ENCODE measurements around the gene EHD4. TPM values are rescaled to one million over a fixed set of nuclear protein-coding genes. Genes with fewer than 3 reads are reported as not detected.

The EHD4 gene
- polyA plus RNA-seq, 2 of the 4 experiments (the other 2 are of a cell fraction): 8.2 to 9.0 TPM

- 78% methylated on average over 6 of the region's 7 CpGs for WGBS (ENCODE audit: missing lambda C conversion rate)
- ATAC-seq (no peak), FAIRE-seq (no peak), DNase-seq (ENCODE audit: low read depth in 1 of 2, low spot score in 1 of 2) (no peak)
- TF ChIP-seq REST (IDR thresholded peaks at IDR 0.05) (no peak), FOSL2 (IDR thresholded peaks at IDR 0.05) (no peak), FOSL2 (CRISPR knock-in tag; IDR thresholded peaks at IDR 0.05) (no peak), RCOR1 (IDR thresholded peaks at IDR 0.05; ENCODE audit: low read depth, low read length) (no peak), E2F6 (IDR thresholded peaks at IDR 0.05; ENCODE audit: borderline replicate concordance, low read depth) (no peak), ZSCAN20 (CRISPR knock-in tag; IDR thresholded peaks at IDR 0.05) (no peak), HMGXB4 (CRISPR knock-in tag; IDR thresholded peaks at IDR 0.05; ENCODE audit: borderline replicate concordance) (no peak), EHF (CRISPR knock-in tag; IDR thresholded peaks at IDR 0.05) (no peak), SMC3 (IDR thresholded peaks at IDR 0.05) (no peak), TP53 (CRISPR knock-in tag; IDR thresholded peaks at IDR 0.05) (no peak), MAFK (IDR thresholded peaks at IDR 0.05; ENCODE audit: partially characterized antibody) (no peak), HES2 (IDR thresholded peaks at IDR 0.05) (no peak), CTCF (IDR thresholded peaks at IDR 0.05) (no peak), BHLHE40 (IDR thresholded peaks at IDR 0.05; ENCODE audit: low read depth, low read length) (no peak), RARB (CRISPR knock-in tag; IDR thresholded peaks at IDR 0.05) (no peak), FOXS1 (CRISPR knock-in tag; IDR thresholded peaks at IDR 0.05) (no peak), KDM1A (IDR thresholded peaks at IDR 0.05; ENCODE audit: low read depth) (no peak), HDAC2 (IDR thresholded peaks at IDR 0.05) (no peak), BCL3 (IDR thresholded peaks at IDR 0.05) (no peak), ZFP36 (IDR thresholded peaks at IDR 0.05; ENCODE audit: borderline replicate concordance, partially characterized antibody) (no peak)
- no peak overlapping the region for H3K4me3 ChIP-seq
- ChIA-PET POLR2A (no interaction called here), CTCF (interaction anchor here (0.6 to 4.7 kb wide), 5 partner anchors 9 to 157 kb away, joined by 3 to 41 read pairs (median 5); no protein-coding TSS in a partner anchor)
- no peak overlapping the region for H3K4me2 ChIP-seq
- no peaks in the 10 kb centered on the region for H3K4me1 ChIP-seq
- H3K9me3 ChIP-seq: no peaks in the 10 kb centered on the region
- H3K27ac ChIP-seq: no peak overlapping the region
These were observed 8.4 kb upstream of the EHD4 start for GRCh38 chr15:41980654-41981323.

All from A549 (cell line).